Fibroblast of pulmonary artery (primary cell): ENCODE data around the gene PCDHB14.

Experiments used
- DNase-seq: peaks from one replicate; pipeline ENCODE4 v3.0.0-alpha.2; 2010; ENCODE audit warnings: low read depth
- H3K4me3 ChIP-seq: replicated peaks from 2 replicates; pipeline ENCODE4 v1.5.1; 2011; ENCODE audit warnings: low read depth, mild to moderate bottlenecking, control low read depth, low read length, moderate library complexity
- TF ChIP-seq, protein P1 (sequence below): IDR thresholded peaks from 2 replicates; pipeline ENCODE4 v1.5.1; 2011; ENCODE audit warnings: mild to moderate bottlenecking, control low read depth, low read length, inconsistent platforms; ENCODE audit errors: missing control alignments

The PCDHB14 gene

DNA sequence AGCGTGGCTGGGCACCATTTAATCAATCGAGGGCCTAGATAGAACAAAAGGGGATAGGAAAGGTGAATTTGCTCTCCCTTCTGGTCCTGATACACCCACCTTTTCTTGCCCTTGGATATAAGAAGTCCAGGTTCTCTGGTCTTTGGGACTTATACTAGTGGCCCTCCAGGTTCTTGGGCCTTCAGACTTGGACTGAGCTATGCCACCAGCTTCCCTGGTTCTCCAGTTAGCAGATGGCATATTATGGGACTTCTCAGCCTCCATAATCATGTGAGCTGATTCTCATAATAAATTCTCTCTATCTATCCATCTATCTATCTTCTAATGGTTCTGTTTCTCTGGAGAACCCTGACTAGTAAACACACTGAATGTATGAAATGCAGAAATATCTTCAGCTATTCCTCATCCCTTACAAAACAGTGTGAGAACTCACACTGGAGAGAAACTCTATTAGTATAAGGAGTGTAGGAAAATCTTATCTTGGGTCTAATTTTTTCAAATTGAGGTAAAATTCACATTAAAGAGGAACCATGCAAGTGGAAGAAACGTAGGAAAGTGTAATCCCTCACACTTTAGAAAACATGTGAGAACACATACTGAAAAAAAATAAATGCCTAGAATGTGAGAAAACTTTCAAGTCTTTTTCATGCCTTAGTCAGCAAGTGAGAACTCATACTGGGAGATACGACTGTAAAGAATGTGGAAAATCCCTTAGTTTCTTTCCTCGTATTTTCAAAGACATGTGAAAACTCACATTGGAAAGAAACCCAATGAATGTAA is 37.5 kb downstream of the PCDHB14 start:
- TF ChIP-seq, protein P1, sequence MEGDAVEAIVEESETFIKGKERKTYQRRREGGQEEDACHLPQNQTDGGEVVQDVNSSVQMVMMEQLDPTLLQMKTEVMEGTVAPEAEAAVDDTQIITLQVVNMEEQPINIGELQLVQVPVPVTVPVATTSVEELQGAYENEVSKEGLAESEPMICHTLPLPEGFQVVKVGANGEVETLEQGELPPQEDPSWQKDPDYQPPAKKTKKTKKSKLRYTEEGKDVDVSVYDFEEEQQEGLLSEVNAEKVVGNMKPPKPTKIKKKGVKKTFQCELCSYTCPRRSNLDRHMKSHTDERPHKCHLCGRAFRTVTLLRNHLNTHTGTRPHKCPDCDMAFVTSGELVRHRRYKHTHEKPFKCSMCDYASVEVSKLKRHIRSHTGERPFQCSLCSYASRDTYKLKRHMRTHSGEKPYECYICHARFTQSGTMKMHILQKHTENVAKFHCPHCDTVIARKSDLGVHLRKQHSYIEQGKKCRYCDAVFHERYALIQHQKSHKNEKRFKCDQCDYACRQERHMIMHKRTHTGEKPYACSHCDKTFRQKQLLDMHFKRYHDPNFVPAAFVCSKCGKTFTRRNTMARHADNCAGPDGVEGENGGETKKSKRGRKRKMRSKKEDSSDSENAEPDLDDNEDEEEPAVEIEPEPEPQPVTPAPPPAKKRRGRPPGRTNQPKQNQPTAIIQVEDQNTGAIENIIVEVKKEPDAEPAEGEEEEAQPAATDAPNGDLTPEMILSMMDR: no peak
- no peak overlapping the region for H3K4me3 ChIP-seq
- DNase-seq: peak; percentile 12

DNA sequence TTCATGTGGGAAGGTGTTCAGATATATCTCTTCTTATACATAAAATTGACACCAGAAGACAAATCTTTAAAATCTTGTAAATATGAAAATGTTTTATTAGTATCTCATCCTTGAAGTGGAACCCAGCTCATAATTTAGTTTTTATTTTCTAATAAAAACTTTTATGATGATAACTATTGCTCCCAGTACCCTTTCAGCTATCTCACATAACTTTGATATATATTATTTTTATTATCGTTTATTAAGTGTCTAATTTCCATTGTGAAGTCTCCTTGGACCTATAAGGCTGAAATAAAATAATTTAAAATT is 38.0 kb downstream of the PCDHB14 start:
- TF ChIP-seq, protein P1: no peak
- DNase-seq: no peak
- H3K4me3 ChIP-seq: no peak overlapping the region

DNA sequence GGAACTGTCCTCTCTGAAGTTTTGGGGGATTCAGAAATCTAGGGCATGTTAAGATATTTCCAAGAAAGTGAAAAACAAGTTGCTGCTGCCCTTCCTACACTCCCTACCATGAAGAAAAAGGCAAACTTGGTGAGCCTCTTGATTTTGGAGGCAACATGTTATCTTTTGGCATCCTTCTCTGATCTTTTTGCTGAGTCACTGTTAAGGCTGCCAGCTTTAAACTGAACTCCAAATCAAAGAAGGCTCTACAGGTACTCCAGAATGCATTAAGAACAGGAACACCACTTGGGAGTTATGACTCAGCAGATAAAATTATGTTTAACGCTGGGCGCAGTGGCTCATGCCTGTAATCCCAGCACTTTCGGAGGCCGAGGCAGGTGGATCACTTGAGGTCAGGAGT is 46.1 kb downstream of the PCDHB14 start:
- H3K4me3 ChIP-seq: no peak overlapping the region
- TF ChIP-seq, protein P1: no peak
- DNase-seq: no peak

DNA sequence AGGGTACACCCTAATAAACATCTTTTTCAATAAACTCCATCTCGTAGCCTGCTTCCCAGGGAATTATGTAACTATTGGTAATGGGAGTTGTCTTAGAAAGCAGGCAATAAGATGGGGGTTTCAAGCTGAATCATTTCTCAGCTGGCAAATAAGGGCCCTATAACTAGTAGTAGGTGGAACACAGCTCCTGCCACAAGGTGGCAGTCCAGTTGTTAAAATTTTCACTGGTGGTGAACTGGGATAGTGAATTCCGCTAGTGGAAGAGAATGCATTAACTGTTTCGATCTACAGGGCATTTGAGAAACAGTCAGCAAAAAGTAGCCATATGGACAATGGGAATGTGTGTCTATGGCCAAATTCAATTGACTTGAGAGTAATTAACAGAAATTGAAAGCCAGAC is 49.8 kb downstream of the PCDHB14 start:
- no peak for DNase-seq
- no peak overlapping the region for H3K4me3 ChIP-seq
- TF ChIP-seq, protein P1: no peak
